Subcutaneous abdominal adipose tissue (tissue), 5 donors: ENCODE measurements around the gene ABR.
"Not testable (repeated sequence)": the region's sequence is repeated elsewhere in the genome, so short reads cannot be mapped to it uniquely, and the experiment has no call there.

ENCODE experiments used
- H3K27ac ChIP-seq: one replicate; pipeline ENCODE4 v1.7.0; 2013; ENCODE audit warnings: low read depth, mild to moderate bottlenecking, inconsistent platforms, low read length, moderate library complexity
- H3K27me3 ChIP-seq, 5 donors: one replicate each; pipeline ENCODE4 v1.7.0; 2013; ENCODE audit warnings: low read length in 5 of 5, inconsistent platforms in 1 of 5; ENCODE audit not compliant: control insufficient read depth in 5 of 5, insufficient read depth in 4 of 5
- H3K36me3 ChIP-seq, 5 donors: one replicate each; pipeline ENCODE4 v1.7.0; 2013; ENCODE audit warnings: low read length in 5 of 5; ENCODE audit not compliant: control insufficient read depth in 5 of 5, insufficient read depth in 5 of 5
- H3K4me1 ChIP-seq, 5 donors: one replicate each; pipeline ENCODE4 v1.7.0; 2013; ENCODE audit warnings: low read length in 5 of 5, mild to moderate bottlenecking in 3 of 5, moderate library complexity in 1 of 5; ENCODE audit not compliant: control insufficient read depth in 5 of 5, insufficient read depth in 5 of 5
- H3K4me3 ChIP-seq, 5 donors: one replicate each; pipeline ENCODE4 v1.7.0; 2013; ENCODE audit warnings: low read length in 5 of 5, low read depth in 1 of 5
- H3K9ac ChIP-seq, 5 donors: one replicate each; pipeline ENCODE4 v1.7.0; 2013; ENCODE audit warnings: low read length in 5 of 5, mild to moderate bottlenecking in 4 of 5, moderate library complexity in 3 of 5
- H3K9me3 ChIP-seq, 5 donors: one replicate each; pipeline ENCODE4 v1.7.0; 2013; ENCODE audit warnings: low read length in 5 of 5; ENCODE audit not compliant: control insufficient read depth in 5 of 5
- donor health status: healthy.
- donor health status: healthy.
- donor health status: healthy.
- donor health status: healthy.
- donor health status: healthy.

The ABR gene

DNA sequence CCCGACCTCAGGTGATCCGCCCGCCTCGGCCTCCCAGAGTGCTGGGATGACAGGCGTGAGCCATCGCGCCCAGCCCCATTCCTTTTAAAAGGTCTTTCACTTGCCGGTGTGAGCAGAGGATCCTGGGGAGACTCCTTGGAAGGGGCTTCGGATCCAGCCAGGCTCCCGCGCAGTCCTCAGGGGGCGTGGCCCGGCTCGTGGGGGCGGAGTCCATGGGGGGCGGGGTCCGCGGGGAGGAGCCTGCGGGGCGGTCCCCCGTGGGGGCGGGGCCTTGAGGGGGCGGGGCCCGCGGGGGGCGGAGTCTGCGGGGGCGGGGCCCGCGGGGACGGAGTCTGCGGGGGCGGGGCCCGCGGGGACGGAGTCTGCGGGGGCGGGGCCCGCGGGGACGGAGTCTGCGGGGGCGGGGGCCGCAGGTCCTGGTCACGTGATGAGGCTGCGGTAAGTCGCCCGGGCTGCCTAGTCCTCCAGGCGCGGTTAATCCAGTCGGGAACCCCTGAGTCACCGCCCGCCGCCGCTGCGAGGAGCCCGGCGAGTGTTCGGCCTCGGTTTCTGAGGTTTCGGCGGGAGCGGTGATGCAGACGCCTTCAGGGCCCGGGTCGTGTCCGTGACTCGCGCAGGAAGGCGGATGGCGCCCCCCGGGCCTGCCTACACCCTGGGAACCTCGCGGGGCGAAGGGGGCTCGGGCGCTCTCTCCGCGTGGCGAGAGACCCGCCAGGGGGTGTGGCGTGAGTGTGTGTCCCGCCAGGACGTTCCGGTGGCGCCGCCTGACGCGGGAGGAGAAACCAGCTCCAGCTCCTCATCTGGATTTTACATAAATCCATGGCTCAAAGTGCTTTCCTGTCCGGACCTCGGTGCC lies 23.6 kb upstream of the ABR start:
- Histone ChIP-seq H3K36me3 (no peaks in the 10 kb centered on the region), H3K27ac (peak overlapping the region; percentile 69), H3K27me3 (peaks cover 0 to 5% (median 0%) of the 10 kb centered on the region in 5 donors), H3K9me3 (no peaks in the 10 kb centered on the region), H3K4me3 (peak overlapping the region in 4 of 5 donors; percentile 56 to 76 (median 66)), H3K4me1 (peaks cover 0 to 19% (median 15%) of the 10 kb centered on the region in 5 donors), H3K9ac (peak overlapping the region in 3 of 5 donors; percentile 58 to 82 (median 72))

DNA sequence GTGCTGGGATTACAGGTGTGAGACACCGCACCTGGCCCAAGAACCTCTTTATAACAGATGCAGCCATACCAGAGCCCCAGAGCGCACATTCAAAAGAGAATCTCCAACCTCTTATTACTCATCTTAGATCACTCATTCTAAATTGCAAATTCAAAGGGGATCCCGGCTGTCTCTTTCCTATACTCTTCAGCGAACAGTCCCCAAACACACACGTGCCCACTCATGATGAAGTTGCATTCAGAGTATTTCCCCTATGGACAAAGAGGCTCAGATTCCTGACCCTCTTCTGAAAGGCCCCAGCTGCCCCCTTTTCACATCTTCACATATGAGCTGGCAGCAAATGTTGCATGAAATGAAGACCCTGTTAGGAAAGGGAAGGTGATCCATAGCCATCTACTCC lies 22.5 kb upstream of the ABR start:
- Histone ChIP-seq H3K9me3 (no peaks in the 10 kb centered on the region), H3K4me1 (peaks cover 6 to 26% (median 25%) of the 10 kb centered on the region in 5 donors), H3K4me3 (no peak overlapping the region), H3K27me3 (no peaks in the 10 kb centered on the region), H3K27ac (no peak overlapping the region), H3K9ac (no peak overlapping the region), H3K36me3 (no peaks in the 10 kb centered on the region)

DNA sequence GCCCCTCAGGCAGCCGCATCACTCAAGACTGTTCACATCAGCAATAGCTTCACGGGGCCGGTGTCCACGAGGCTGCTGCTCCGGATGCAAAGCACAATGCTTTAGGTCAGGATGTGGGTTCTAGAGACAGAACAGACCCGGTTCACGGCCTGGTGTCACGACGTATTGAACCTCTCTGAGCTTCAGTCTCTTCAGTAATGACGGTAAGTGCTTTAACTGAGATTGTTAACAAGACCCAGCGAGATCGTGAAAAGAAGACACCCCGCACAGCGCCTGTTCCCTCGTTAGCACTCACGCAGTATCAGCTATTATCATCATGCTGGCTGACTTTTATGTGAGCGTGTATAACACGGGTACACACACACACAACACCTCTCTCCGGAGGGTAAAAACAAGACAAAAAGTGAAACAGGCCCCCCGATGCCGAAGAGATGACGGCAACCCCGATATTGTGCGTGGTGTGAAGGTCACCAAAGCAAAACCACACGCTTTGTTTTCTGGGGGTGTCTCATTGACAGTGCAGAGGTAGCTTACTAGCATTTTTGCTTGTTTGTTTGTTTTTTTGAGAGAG lies 21.4 kb upstream of the ABR start:
- Histone ChIP-seq H3K27ac (no peak overlapping the region), H3K4me3 (no peak overlapping the region), H3K27me3 (no peaks in the 10 kb centered on the region), H3K36me3 (no peaks in the 10 kb centered on the region), H3K4me1 (peaks cover 10 to 31% (median 31%) of the 10 kb centered on the region in 5 donors), H3K9me3 (no peaks in the 10 kb centered on the region), H3K9ac (no peak overlapping the region)

- peaks cover 10 to 31% (median 31%) of the 10 kb centered on the region in 5 donors for H3K4me1 ChIP-seq
- not testable (repeated sequence) for H3K27me3 ChIP-seq, H3K9me3 ChIP-seq, H3K36me3 ChIP-seq, H3K4me3 ChIP-seq, H3K9ac ChIP-seq, H3K27ac ChIP-seq
Observed at GRCh38 chr17:1199271-1199743, 19.5 kb upstream of the ABR start.

DNA sequence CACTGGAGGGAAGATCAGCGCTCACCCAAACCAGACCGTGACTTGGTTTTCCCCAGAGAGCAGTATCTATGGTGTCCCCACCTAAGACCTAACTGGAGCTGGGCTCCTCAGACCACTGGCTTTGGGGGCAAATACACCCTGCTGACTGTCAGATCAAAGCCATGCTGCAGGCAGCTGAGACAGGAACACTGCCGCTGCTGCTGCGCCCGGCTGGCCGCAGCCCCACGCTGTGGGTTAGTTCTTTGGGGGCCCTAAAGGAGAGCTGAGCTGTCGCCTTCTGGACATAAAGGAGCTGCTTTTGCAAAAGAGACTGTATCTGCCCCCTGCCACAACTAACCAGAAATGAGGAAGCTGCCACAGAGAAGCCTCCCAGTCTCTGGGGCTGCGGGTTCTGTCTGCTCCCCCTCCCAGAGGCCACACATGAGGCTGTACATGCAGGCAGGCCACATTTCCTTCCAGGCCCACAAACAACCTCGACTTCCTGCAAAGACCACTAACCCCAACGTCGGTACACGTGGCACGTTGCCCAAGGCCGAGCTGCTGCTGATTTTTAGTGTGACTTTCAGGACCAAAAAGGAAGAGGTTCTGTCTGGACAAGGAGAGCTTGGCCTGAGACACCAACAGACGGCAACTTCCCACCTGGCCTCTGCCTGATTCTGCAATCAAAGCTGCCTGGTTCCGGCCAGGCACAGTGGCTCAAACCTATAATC lies 18.2 kb upstream of the ABR start:
- Histone ChIP-seq H3K27me3 (no peaks in the 10 kb centered on the region), H3K4me1 (peaks cover 10 to 27% (median 25%) of the 10 kb centered on the region in 5 donors), H3K9ac (peak overlapping the region in 3 of 5 donors; percentile 16 to 48 (median 33)), H3K9me3 (no peaks in the 10 kb centered on the region), H3K36me3 (no peaks in the 10 kb centered on the region), H3K27ac (peak overlapping the region; percentile 65), H3K4me3 (peak overlapping the region in 2 of 5 donors; percentile 15 to 39)

DNA sequence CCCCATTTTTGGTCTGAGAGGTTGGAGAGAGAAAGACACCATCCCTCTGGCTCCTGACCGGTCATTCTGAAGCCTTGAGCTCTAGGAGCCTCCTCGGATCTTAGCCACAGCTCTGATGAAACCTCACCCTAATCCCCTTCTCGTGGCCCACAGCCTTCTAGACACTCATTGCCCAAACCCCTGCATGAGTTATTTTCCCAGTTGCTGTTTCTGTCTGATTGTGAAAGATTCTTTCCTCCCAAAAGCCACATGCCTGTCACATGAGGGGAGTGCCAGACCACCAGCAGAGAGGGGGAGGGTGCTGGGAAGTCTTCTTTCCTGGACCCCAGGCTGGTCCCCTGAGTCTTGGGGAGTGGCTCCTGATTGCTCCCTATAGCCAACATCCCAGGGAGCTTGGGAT lies 17.6 kb upstream of the ABR start:
- peak overlapping the region in 3 of 5 donors; percentile 16 to 48 (median 33) for H3K9ac ChIP-seq
- H3K27ac ChIP-seq: peak overlapping the region; percentile 65
- H3K4me3 ChIP-seq: peak overlapping the region in 2 of 5 donors; percentile 15 to 39
- no peaks in the 10 kb centered on the region for H3K27me3 ChIP-seq
- H3K4me1 ChIP-seq: peaks cover 10 to 27% (median 25%) of the 10 kb centered on the region in 5 donors
- H3K9me3 ChIP-seq: no peaks in the 10 kb centered on the region
- no peaks in the 10 kb centered on the region for H3K36me3 ChIP-seq

DNA sequence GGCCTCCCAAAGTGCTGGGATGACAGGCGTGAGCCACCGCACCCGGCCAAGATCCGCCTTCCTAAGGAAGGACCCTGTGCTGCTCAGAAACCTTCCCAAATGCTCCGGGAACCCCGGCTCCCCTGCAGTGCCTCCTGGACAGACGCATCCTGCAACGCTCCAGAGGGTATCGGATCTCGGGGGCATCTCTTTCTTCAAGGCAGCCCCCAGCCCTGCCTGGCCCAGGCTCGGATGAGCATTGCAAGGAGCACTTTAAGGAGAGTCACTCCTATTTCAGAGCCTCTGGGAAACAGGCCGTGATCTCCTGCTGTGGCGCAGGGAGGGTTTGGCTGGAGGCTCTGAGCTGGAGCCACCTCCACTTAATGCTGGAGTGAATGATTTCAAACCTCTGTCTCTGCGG lies 17.2 kb upstream of the ABR start:
- Histone ChIP-seq H3K4me3 (no peak overlapping the region), H3K9ac (no peak overlapping the region), H3K9me3 (no peaks in the 10 kb centered on the region), H3K4me1 (peaks cover 10 to 27% (median 25%) of the 10 kb centered on the region in 5 donors), H3K36me3 (no peaks in the 10 kb centered on the region), H3K27ac (peak overlapping the region; percentile 65), H3K27me3 (no peaks in the 10 kb centered on the region)

DNA sequence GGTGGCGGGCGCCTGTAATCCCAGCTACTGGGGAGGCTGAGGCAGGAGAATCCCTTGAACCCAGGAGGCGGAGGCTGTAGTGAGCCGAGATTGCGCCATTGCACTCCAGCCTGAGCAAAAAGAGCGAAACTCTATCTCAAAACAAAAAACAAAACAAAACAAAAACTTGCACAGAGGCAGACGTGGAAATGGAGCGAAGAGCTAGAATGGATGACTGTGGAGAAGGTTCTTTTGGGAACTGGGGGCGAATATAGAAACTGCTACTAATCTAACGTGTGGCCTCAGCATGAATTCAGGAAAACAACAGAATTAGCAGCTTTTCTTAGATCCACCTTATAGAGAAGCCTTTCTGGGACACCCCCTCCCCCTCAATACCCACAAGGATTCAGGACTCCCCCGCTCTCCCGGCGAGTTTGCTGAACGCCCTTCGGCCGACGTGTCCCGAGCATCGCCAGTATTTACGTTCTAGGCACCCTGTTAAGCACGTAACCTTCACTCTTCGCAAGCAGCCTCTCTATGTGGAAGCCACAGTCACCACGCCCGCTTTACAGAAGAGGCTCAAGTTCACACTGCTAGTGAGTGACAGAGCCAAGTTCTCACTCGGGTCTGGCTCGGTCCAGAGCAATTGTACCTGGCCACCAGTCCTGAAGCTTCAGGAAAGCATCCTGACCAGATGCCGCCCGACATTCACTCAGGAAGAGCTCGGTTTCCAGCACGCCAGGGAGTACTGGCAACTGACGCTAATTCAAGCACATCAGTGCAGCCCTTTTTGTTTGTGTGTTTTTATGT lies 13.3 kb upstream of the ABR start:
- Histone ChIP-seq H3K9ac (no peak overlapping the region), H3K4me1 (peaks cover 20 to 39% (median 33%) of the 10 kb centered on the region in 5 donors)

GRCh38 chr17:1190751-1191331 lies 11.1 kb upstream of the ABR start:
- no peaks in the 10 kb centered on the region for H3K9me3 ChIP-seq
- no peak overlapping the region for H3K27ac ChIP-seq
- peaks cover 0 to 3% (median 0%) of the 10 kb centered on the region in 5 donors for H3K27me3 ChIP-seq
- no peaks in the 10 kb centered on the region for H3K36me3 ChIP-seq
- H3K4me3 ChIP-seq: no peak overlapping the region
- peaks cover 15 to 45% (median 38%) of the 10 kb centered on the region in 5 donors for H3K4me1 ChIP-seq
- no peak overlapping the region for H3K9ac ChIP-seq

More for the DNA sequence above, 13.3 kb upstream of the ABR start:
- no peak overlapping the region for H3K4me3 ChIP-seq
- no peaks in the 10 kb centered on the region for H3K36me3 ChIP-seq
- H3K9me3 ChIP-seq: no peaks in the 10 kb centered on the region
- no peak overlapping the region for H3K27ac ChIP-seq
- H3K27me3 ChIP-seq: peaks cover 0 to 3% (median 0%) of the 10 kb centered on the region in 5 donors
